Adipocyte (in vitro differentiated cells): ENCODE data around the gene ZNF429.
A peak's percentile ranks its signal among the peaks of the same experiment; 100 is the strongest.
"Not testable (repeated sequence)": the region's sequence is repeated elsewhere in the genome, so short reads cannot be mapped to it uniquely, and the experiment has no call there.

Experiments
- DNase-seq: peaks from one replicate; pipeline ENCODE4 v3.0.0-alpha.2; 2015; ENCODE audit warnings: low read depth
- H3K27me3 ChIP-seq: replicated peaks from 2 replicates; pipeline ENCODE4 v1.7.0; 2013; ENCODE audit warnings: mild to moderate bottlenecking, low read length, moderate library complexity; ENCODE audit not compliant: control insufficient read depth, insufficient read depth
- H3K36me3 ChIP-seq: 2 replicates; pipeline ENCODE4 v1.7.0; 2013; ENCODE audit warnings: low read length, mild to moderate bottlenecking, moderate library complexity; ENCODE audit not compliant: control insufficient read depth, insufficient read depth, severe bottlenecking
- H3K4me1 ChIP-seq: 2 replicates; pipeline ENCODE4 v1.7.0; 2013; ENCODE audit warnings: mild to moderate bottlenecking, low read length, moderate library complexity; ENCODE audit not compliant: control insufficient read depth, insufficient read depth
- H3K4me3 ChIP-seq: 2 replicates; pipeline ENCODE4 v1.7.0; 2013; ENCODE audit warnings: mild to moderate bottlenecking, low read length, moderate library complexity
- H3K9ac ChIP-seq: 2 replicates; pipeline ENCODE4 v1.7.0; 2013; ENCODE audit warnings: mild to moderate bottlenecking, low read length, moderate library complexity
- H3K9me3 ChIP-seq: 2 replicates; pipeline ENCODE4 v1.7.0; 2013; ENCODE audit warnings: mild to moderate bottlenecking, low read length, moderate library complexity; ENCODE audit not compliant: control insufficient read depth

Gene ZNF429

DNA sequence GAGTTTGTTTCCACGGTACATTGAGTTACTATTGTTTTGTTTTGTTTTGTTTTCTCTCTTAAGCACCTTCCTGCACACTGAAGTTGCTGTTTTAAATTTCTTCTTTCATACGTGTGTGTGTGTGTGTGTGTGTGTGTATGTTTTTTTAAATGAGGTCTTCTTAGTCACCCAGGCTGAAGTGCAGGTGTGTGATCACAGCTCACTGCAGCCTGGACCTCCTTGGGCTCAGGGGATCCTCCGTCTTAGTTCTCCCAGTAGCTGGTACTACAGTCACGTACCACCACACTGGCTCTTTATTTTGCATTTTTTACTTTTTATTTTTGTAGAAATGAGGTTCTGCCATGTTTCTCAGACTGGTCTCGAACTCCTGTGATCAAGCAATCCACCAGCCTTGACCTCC is 20.8 kb upstream of the ZNF429 start:
- H3K36me3 ChIP-seq, result no peaks in the 10 kb centered on the region
- no peaks in the 10 kb centered on the region for H3K9me3 ChIP-seq
- no peak overlapping the region for H3K9ac ChIP-seq
- no peaks in the 10 kb centered on the region for H3K27me3 ChIP-seq
- DNase-seq, result no peak
- H3K4me1 ChIP-seq, result peaks cover 2% of the 10 kb centered on the region
- H3K4me3 ChIP-seq, result no peak overlapping the region

DNA sequence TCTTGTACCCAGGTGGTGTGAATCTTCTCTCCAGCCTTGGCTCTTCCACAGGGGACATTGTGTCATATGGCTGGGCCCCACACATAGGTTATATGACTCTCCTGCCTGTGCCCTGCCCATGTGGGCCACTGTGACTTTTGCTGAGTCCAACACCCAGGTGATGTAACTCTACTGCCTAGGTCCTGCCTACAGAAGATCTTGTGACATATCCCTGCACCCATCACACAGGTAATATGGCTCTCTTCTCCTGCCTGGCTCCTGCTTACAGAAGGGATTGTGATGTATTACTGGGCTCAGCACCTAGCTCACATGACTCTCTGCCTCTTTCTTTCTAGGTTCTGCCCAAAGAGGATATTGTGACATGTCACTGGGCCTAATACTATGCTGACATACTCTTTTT is 19.5 kb upstream of the ZNF429 start:
- H3K4me1 ChIP-seq, result peaks cover 2% of the 10 kb centered on the region
- no peaks in the 10 kb centered on the region for H3K9me3 ChIP-seq
- no peaks in the 10 kb centered on the region for H3K27me3 ChIP-seq
- H3K36me3 ChIP-seq, result no peaks in the 10 kb centered on the region
- DNase-seq, result no peak
- no peak overlapping the region for H3K9ac ChIP-seq
- no peak overlapping the region for H3K4me3 ChIP-seq

DNA sequence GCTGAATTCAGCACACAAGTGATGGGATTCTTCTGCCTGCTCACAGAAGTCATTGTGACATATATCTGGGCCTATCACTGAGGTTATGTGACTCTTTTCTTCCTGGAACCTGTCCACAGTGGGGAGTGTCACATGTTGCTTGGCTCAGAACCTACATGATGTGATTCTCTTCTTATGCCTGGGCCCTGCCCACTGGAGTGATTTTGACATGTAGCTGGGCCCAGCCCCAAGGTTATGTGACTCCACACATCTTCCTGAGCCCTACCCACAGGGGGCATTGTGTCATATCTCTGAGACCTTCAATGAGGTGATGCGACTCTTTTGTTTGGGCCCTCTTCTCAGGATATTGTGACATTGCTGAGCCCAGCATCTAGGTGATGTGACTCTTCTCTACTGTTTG is 17.4 kb upstream of the ZNF429 start:
- no peaks in the 10 kb centered on the region for H3K36me3 ChIP-seq
- peaks cover 3% of the 10 kb centered on the region for H3K9me3 ChIP-seq
- DNase-seq, result no peak
- no peaks in the 10 kb centered on the region for H3K4me1 ChIP-seq
- H3K4me3 ChIP-seq, result no peak overlapping the region
- H3K27me3 ChIP-seq, result no peaks in the 10 kb centered on the region
- H3K9ac ChIP-seq, result no peak overlapping the region

DNA sequence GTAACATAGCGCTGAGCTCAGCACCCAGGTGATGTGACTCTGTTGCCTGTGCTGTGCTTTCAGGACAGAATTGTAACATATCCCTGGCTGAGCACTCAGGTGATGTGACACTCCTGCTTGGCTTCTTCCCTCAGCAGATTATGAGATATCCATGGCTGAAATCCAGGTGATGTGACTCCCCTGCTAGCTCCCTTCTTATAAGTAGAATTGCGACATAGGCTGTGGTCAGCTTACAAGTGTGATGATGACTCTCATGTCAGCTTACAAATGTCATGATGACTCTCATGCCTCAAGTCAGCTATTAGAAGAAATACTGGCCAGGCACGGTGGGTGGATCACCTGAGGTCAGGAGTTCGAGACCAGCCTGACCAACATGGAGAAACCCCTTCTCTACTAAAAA is 14.3 kb upstream of the ZNF429 start:
- DNase-seq, result no peak
- Histone ChIP-seq H3K4me1 (no peaks in the 10 kb centered on the region), H3K9ac (no peak overlapping the region), H3K27me3 (no peaks in the 10 kb centered on the region), H3K9me3 (peaks cover 3% of the 10 kb centered on the region), H3K4me3 (no peak overlapping the region), H3K36me3 (no peaks in the 10 kb centered on the region)

DNA sequence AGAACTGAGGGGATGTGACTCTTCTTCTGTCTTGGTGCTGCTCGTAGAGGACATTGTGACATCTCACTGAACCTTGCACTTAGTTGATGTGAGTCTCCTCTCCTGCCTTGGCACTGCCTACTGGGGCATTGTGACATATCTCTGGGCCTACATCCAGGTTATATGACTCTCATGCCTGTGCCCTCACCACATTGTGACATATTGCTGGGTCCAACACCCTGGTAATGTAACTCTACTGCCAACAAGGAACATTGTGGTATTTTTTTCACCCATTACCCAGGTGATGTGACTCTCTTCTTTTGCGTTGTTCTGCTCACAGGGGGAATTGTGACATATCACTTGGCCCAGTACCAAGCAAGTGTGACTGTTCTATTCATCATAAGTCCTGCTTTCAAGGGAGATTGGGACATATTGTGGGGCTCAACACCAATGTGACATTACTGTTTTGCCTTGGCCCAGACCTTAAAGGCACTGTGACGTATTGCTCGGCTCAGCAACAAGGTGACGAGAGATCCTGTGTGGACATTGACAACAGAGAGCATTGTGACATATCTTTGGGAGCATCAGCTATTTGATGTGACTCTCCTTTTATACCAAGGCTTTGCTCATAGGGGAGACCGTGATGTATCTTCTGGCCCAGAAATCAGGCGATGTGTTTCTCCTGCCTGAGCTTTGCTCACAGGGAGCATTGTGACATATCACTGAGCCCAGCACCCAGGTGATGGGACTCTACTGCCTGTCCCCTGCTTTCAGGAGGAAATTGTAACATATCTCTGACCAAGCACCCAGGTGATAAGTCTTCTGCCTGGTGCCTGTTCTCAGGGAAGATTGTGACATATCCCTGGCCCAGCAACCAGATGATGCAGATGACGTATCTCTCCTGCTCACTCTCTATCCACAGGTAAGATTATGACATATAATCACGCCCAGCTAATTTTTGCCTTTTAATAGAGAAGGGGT is 12.2 kb upstream of the ZNF429 start:
- Histone ChIP-seq H3K9ac (no peak overlapping the region), H3K9me3 (peaks cover 3% of the 10 kb centered on the region), H3K36me3 (no peaks in the 10 kb centered on the region), H3K4me1 (no peaks in the 10 kb centered on the region), H3K4me3 (no peak overlapping the region), H3K27me3 (no peaks in the 10 kb centered on the region)
- no peak for DNase-seq

DNA sequence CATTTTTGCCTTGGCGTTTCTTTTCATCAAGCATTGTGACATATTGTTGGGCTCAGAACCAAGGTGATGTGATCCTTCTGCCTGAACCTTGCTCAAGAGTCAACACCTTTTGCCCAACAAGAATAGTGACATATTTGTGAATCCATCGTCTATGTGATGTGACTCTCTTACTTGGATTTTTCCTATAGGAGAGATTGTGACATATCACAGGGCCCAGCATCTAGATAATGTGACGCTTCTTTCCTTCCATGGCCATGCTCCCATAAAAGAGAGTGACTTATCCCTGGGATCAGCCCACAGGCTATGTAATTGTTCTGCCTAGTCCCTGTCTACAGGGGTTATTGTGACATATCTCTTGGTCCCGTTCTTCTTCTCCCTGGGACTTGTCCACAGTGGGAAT is 8.5 kb upstream of the ZNF429 start:
- DNase-seq, result no peak
- Histone ChIP-seq H3K27me3 (no peaks in the 10 kb centered on the region), H3K4me1 (no peaks in the 10 kb centered on the region), H3K36me3 (no peaks in the 10 kb centered on the region), H3K9me3 (peaks cover 3% of the 10 kb centered on the region), H3K4me3 (no peak overlapping the region), H3K9ac (no peak overlapping the region)

DNA sequence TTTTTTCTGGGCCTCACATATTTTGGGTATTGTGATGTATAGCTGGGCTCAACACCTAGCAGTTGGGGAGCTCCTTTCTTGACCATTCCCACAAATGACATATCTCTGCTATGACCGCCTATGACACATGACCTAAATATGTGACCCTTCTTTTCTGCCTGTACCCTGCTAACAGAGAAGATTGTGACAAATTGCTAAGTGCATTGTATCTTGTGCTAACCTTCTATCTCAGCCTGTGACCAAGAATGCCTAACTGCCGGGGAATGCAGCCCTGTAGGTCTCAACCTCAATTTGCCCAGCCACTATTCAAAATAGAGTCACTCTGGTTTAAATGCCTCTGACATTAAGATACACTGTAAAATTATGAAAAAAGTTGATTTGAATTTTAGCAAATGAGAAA is 6.8 kb upstream of the ZNF429 start:
- Histone ChIP-seq H3K4me3 (no peak overlapping the region), H3K27me3 (no peaks in the 10 kb centered on the region), H3K36me3 (no peaks in the 10 kb centered on the region), H3K9me3 (no peaks in the 10 kb centered on the region), H3K4me1 (no peaks in the 10 kb centered on the region), H3K9ac (no peak overlapping the region)
- DNase-seq, result no peak

DNA sequence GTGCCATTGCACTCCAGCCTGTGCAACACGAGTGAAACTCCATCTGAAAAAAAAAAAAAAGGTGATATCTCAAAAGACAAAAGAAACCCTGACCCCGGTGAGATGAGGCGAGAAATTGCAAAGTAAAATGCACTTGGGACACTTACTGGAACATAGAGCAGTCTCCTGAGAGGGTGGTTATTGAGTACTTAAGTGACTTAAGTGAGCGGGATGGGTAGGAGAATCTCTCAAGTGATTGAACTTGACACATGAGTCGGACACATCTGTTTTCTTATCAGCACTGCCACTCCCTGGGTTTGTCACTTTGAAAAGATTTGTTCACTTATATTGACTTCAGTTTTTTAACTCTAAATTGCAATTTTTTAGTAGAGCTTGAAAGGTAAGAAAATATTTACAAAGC is 2.8 kb downstream of the ZNF429 start:
- no peak for DNase-seq
- Histone ChIP-seq H3K4me3 (no peak overlapping the region), H3K9me3 (no peaks in the 10 kb centered on the region), H3K27me3 (no peaks in the 10 kb centered on the region), H3K4me1 (peaks cover 13% of the 10 kb centered on the region), H3K9ac (no peak overlapping the region), H3K36me3 (no peaks in the 10 kb centered on the region)

DNA sequence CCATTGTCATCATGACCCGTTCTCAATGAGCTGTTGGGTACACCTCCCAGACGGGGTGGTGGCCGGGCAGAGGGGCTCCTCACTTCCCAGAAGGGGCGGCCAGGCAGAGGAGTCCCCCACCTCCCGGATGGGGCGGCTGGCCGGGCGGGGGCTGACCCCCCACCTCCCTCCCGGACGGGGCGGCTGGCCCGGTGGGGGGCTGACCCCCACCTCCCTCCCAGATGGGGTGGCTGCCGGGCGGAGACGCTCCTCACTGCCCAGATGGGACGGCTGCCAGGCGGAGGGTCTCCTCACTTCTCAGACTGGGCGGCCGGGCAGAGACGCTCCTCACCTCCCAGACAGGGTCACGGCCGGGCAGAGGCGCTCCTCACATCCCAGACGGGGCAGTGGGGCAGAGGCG is 5.7 kb downstream of the ZNF429 start:
- not testable (repeated sequence) for H3K9ac ChIP-seq, H3K9me3 ChIP-seq, H3K4me3 ChIP-seq, H3K27me3 ChIP-seq, DNase-seq, H3K36me3 ChIP-seq
- peaks cover 13% of the 10 kb centered on the region for H3K4me1 ChIP-seq

DNA sequence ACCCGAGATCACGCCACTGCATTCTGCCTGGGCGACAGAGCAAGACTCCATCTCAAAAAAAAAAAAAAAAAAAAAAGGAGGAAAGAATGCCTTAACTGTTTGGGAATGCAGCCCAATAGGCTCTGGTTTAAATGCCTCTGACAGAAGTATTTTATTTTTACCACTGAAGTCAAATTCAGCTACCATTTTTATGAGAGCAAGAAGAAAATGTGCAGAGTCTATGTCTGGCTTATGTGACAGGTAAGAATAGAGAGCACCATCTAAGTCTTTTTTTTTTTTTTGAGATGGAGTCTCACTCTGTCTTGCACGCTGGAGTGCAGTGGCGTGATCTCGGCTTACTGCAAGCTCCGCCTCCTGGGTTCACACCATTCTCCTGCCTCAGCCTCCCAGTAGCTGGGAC is 7.2 kb downstream of the ZNF429 start:
- not testable (repeated sequence) for H3K4me3 ChIP-seq, H3K36me3 ChIP-seq, DNase-seq, H3K27me3 ChIP-seq, H3K4me1 ChIP-seq, H3K9ac ChIP-seq
- peaks cover 19% of the 10 kb centered on the region for H3K9me3 ChIP-seq

DNA sequence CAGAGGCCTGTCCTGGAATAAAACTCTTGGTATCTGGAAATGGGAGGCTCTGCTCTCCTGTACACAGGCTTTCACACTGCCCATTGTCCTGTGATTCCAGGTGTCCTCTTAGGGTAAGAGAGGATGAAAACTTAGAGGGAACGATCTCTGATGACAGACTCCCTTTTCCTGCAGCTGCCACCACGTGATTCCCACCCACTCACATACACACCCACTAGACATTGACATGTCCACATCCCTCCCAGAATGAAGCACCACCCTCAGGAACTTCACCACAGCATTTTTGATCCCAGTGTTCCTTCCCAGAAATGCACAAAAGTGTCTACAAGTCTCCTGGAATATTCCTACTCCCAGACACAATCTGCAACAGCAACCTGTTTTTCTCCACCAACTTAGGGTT is 8.2 kb downstream of the ZNF429 start:
- Histone ChIP-seq H3K4me1 (peaks cover 6% of the 10 kb centered on the region), H3K36me3 (peaks cover 6% of the 10 kb centered on the region), H3K4me3 (no peak overlapping the region), H3K9ac (no peak overlapping the region), H3K27me3 (no peaks in the 10 kb centered on the region), H3K9me3 (peaks cover 30% of the 10 kb centered on the region)
- no peak for DNase-seq

DNA sequence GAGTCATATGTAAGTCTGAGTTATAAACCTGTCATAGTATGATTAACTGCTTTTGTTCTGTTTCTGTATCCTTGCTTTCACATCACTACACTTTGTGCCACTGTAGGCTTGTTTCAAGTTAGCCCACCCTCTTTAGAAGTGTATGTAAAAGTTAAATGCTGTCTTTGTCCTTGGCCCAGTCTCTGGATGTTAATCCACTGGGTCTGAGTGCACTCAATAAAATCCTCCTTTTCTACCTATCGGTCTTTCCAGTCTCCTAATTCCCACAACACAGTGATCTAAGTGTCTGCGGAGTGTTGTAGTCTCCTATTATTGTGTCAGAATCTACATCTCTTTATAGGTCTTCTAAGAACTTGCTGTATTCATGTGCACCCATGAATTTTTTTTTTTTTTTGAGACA is 14.1 kb downstream of the ZNF429 start:
- peaks cover 58% of the 10 kb centered on the region for H3K36me3 ChIP-seq
- peak overlapping the region; percentile 65 for H3K4me3 ChIP-seq
- no peak for DNase-seq
- peaks cover 84% of the 10 kb centered on the region for H3K9me3 ChIP-seq
- no peaks in the 10 kb centered on the region for H3K27me3 ChIP-seq
- H3K9ac ChIP-seq, result no peak overlapping the region
- no peaks in the 10 kb centered on the region for H3K4me1 ChIP-seq
